Activated naive CD4-positive, alpha-beta T cell treated with anti-CD3 and anti-CD28 coated beads, Interleukin-2, amount 50 U/mL, for 72 hours (primary cell): ENCODE measurements around the gene NECTIN2. TPM values are rescaled to one million over a fixed set of nuclear protein-coding genes. Genes with fewer than 3 reads are reported as not detected.

Source experiments
- total RNA-seq, 2 donors: library from RNA; stranded (reverse); gene quantifications; one replicate each; pipeline ENCODE4 v1.2.3, GENCODE V29; 2022

Gene NECTIN2
- total RNA-seq, 2 donors from 2014 or later = 0.89 to 0.98 TPM

Other genes with a start within 250 kb of the NECTIN2 start
- gene IGSF23, start 232.7 kb upstream of the NECTIN2 start, total RNA-seq = not detected
- 10 to 100 TPM; 18.2 to 23.4 TPM for gene PVR, start 202.4 kb upstream of the NECTIN2 start, total RNA-seq
- gene CEACAM19, start 174.8 kb upstream of the NECTIN2 start, total RNA-seq = 1 to 10 TPM; 2.2 to 2.5 TPM
- not detected for gene CEACAM16, start 147.1 kb upstream of the NECTIN2 start, total RNA-seq
- 100 to 1,000 TPM in 1 of 2 donors, 10 to 100 TPM in 1; 83.8 to 124 TPM for gene BCL3, start 97.6 kb upstream of the NECTIN2 start, total RNA-seq
- gene CBLC, start 68.4 kb upstream of the NECTIN2 start, total RNA-seq = not detected
- gene BCAM, start 37.2 kb upstream of the NECTIN2 start, total RNA-seq = under 1 TPM in 1 of 2 donors, not detected in 1; 0.31 TPM
- gene TOMM40, start 45.0 kb downstream of the NECTIN2 start, total RNA-seq = 100 to 1,000 TPM in 1 of 2 donors, 10 to 100 TPM in 1; 38.2 to 120 TPM
- gene APOE, start 59.5 kb downstream of the NECTIN2 start, total RNA-seq = 1 to 10 TPM in 1 of 2 donors, under 1 TPM in 1; 0.80 to 2.9 TPM
- under 1 TPM in 1 of 2 donors, not detected in 1; 0.61 TPM for gene APOC1, start 68.3 kb downstream of the NECTIN2 start, total RNA-seq
- gene APOC4, start 95.9 kb downstream of the NECTIN2 start, total RNA-seq = not detected
- not detected for gene APOC2, start 99.8 kb downstream of the NECTIN2 start, total RNA-seq
- 10 to 100 TPM; 54.0 to 58.5 TPM for gene CLPTM1, start 109.1 kb downstream of the NECTIN2 start, total RNA-seq
- 10 to 100 TPM; 31.7 to 56.5 TPM for gene RELB, start 155.2 kb downstream of the NECTIN2 start, total RNA-seq
- 100 to 1,000 TPM; 115 to 133 TPM for gene CLASRP, start 192.7 kb downstream of the NECTIN2 start, total RNA-seq
- gene ZNF296, start 230.2 kb downstream of the NECTIN2 start, total RNA-seq = 1 to 10 TPM; 2.3 to 6.7 TPM
- 10 to 100 TPM in 1 of 2 donors, 1 to 10 TPM in 1; 8.3 to 54.3 TPM for gene GEMIN7, start 233.0 kb downstream of the NECTIN2 start, total RNA-seq
- gene PPP1R37, start 246.9 kb downstream of the NECTIN2 start, total RNA-seq = 10 to 100 TPM; 12.4 to 18.3 TPM